HG03039 (cell line): Measurements from ENCODE around the gene RTL9.
"Not testable (repeated sequence)": the region's sequence is repeated elsewhere in the genome, so short reads cannot be mapped to it uniquely, and the experiment has no call there.

Experiments used
- ATAC-seq: cut with Tn5 transposase; IDR thresholded peaks from one replicate; pipeline ENCODE4 v1.9.1; 2021; ENCODE audit warnings: mild to moderate bottlenecking, moderate library complexity; ENCODE audit not compliant: unreplicated experiment

RTL9 gene

DNA sequence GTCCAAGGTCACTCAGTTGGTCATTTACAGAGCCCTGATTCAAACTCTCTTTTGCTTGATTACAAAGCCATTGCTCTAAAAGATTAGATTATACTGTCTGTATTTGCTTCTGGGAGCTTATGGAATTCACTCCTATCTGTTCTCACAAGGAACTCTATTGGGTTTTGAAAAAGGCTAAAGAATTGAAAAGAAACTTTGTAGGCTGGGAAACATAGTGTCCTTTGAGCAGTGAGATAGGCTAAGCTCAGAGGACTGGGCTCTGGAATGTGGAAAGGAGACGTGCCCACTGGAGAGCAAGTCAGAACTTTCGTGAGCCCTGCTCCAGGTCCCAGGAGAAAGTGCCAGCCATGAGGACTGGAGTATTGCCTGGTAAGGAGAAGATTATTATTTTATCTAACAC, at the start of gene RTL9:
Gene RTL9, plus strand, starts transcription at position 301 of the 400 bp plus-strand sequence. CDS start 91,770 bp downstream, outside the sequence.
- ATAC-seq, result no peak

DNA sequence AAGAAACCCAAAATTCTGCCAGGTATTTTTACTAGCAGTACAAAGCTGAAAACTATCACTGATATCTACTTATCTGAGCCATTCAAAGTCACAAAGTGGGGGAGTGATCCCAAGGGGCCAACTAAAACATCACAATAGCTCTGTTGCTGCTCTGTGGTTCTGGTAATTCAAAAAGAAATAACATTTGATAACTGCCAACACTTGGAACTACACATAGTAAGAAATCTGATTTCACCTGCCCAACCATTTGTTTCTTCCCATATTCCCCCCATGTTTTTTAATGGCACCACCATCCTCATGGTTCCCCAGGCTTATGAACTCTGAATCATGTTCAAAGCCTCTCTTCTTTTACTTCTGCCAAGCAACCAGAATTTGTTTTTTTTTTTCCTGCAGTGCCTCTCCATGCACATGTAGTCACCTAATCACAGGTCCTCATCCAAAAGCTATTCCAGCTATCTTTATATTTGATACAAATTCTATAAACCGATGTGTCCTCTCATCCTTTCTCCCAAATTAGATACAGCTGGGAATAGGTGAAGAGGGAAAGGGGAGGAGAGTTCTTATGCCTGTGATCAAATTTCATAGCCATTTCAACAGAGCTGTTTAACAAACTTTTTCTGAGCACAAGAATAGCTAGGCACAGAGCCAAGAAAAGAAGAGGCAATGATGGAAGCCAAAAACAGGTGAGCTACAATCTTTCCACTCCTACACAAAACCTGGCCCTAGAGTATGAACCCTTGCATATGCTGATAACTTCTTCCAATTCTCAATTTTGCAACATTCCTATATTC, 48.5 kb upstream of the RTL9 start:
- ATAC-seq, result no peak

DNA sequence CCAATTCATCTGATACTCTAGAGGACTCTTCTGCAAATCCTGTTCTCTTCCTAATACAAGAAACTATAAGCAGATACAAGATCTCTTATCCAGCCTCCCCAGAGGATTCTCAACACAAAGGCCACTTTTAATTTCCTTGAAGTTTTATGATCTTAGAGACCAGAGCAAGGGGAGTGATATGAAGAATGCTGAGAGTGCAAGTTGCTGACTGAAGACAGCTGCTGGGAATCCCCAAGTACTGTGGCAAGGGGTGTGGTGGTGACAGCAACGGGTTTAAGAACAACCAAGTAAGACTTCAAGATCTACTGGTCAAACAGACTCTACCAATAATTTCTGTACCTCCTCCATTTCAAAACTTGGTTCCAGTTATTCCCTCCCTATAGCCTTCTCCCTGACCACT, 47.8 kb upstream of the RTL9 start:
- peak; percentile 81 for ATAC-seq

DNA sequence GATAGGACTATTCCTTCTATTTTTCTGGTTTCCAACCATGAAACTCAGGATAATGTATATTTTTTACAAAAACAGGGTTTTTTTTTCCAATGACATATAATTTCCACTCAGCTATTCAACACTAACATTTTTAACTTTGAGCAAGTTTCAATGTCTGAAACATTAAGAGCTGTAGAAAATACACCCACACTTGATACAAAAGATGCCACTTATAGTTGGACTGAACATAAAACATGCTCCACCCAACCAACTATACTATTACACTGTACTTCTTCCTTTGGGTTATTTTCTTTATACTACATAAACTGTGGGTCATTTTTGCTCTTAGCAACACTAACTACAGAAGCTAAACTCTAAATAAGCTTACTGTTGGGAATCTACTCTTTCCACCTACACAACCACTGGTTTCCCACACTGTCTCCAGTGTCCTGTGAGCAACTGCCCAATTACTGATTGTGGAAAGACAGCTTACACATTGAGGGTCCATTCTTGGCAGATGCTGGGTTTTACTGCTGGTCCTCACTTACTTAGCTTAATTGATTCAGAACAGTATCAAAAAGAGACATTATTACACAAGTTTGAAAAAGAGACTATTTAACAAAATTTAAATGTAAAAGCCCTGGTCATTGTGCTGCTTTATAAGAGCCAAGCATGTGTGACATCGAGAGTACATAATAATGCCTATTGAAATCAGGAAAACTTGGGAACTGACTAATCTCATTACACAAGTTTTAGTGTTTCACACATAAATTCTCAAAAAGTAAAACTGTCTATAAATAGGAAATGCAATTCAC, 47.0 kb upstream of the RTL9 start:
- ATAC-seq, result no peak

DNA sequence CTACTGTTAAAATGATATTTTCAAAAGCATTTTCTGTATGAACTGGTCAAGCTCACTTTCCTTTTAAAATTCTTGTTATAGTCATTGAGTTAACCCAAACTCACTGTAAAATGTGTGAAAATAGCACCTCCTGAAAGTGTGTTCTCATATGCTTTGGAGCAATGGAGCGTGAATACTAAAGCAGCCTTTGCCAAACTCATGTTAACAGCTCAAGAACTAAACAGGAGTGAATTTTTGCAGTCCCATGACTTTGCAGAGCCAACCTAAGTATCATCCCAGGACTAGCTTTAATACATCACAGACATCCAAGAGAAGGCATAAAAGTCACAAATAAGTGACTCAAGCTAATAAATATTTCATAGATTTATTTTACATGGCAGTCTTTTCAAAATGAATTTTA, 43.1 kb upstream of the RTL9 start:
- ATAC-seq, result no peak

DNA sequence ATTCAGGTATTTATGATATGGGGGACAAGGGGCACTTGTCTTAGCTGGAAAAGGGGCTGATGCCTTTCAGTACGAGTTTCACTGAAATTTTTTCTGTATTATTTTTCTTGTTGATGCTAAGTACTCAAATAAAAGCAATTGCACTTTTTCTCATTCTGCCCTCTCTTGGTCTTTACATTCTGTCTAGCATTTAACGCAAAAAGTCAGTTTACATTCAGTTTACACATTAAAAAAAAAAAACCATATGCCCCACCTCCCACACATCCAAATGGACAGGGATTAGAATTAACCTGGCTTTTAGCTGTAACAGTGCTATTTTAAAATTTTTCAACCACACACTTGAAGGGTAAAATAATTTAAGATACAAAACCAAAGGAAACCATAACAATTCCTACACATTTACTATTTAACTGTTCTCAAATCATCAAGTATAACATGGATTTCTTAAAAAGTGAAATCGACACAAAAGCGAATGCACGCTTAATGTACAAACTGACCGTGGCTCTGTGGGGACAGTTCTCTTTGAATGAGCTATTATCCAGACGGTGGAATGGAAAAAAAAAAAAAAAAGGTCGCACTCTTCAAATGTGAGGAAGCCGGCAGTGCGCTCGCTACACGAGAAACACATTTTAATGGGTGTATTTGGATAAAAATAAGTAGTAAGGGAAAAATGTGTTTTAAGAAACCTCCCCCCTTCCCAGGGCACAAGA, 42.1 kb upstream of the RTL9 start:
- no peak for ATAC-seq

DNA sequence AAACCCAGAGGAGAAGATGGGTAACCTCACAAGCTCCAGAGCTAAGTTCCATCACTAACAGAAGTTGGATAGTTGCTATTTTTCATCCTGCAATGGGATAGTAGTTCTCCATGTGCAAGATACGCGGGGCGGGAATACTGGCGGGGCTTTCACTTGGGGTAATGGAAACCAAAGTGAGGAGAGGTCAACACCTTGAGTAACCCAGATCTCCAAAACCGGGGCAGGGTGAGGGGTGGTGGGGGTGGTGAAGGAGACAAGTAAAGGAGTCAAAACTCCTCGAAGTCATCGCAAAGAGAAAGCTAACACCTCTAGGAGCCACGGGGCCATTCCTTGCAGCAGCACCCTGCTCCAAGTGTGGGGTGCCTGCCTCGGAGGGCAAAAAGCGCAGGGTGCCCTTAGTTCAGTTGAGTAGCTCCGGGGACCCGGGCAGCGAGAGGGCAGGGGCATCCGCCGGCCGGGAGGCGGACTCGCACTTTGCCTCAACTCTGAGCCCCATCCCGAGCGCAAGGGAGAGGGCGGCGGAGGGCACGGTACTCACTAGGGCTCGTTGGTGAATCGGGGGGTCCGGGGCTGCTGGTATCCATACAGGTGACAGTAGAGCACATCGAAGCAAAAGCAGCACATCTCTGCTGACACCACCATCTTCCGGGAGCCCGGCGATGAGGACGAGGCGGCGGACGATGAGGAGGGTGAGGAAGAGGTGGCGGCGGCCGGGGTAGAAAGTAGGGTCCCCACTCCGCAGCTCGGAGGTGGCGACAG, 41.4 kb upstream of the RTL9 start:
- ATAC-seq, result peak; percentile 15

DNA sequence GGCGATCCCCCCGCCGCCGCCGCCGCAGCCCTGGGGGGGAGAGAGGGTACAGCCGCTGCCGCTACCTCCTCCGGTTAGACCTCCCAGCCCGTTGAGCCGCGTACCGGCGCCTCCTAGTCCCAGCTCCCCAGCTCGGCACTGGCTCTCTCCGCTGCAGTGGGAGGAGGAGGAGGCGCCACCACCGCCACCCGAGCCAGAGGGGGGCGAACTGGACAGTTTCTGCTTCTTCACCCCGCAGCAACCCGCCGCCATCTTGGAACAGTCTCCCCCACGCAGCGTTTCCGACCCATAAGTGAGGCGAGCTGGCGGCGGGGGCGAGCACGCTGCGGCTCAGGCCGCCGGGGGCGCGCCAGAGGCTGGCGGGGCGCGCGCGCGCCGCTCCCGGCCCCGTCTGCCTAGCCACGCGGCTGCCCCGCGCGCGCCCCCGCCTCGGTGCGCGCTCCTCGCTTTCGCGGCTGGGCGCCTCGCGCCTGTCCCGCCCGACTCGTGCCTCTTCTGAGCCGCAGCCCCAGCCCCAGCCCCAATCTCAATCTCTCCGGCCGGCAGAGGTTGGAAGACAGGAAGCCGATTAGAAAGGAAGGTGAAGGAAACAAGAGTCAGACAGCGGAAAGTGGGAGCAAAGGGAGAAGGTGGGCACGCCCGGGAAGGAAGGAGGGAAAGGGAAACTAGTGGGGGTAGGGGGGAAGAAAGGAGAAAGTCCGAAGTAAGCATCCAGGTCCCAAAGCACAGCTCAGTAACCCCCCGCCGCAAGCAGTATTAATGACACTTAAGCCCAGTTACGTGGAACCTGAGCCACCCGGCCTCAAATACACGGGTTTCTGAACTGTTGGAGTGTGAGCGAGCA, 40.6 kb upstream of the RTL9 start, which contains the start of gene AMMECR1:
Gene AMMECR1, minus strand, starts transcription at position 266 of the 844 bp plus-strand sequence. Its CDS starts 14 bp downstream, at position 252.
- ATAC-seq, result peak; percentile 71

DNA sequence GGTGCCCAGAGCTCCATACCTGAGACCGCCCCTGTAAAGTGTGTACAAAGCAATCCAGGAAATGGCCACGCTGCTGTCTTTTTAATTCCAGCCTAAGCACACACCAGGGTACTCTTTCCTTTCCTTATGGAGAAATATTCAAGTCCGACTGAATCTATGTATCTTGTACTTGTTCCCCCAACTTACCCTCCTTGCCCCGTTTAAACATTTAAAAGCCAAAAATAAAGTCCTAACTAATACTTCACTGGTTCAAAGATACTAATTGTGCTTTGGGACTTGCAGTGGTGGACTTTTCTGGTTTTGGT, 40.0 kb upstream of the RTL9 start:
- peak; percentile 6 for ATAC-seq

DNA sequence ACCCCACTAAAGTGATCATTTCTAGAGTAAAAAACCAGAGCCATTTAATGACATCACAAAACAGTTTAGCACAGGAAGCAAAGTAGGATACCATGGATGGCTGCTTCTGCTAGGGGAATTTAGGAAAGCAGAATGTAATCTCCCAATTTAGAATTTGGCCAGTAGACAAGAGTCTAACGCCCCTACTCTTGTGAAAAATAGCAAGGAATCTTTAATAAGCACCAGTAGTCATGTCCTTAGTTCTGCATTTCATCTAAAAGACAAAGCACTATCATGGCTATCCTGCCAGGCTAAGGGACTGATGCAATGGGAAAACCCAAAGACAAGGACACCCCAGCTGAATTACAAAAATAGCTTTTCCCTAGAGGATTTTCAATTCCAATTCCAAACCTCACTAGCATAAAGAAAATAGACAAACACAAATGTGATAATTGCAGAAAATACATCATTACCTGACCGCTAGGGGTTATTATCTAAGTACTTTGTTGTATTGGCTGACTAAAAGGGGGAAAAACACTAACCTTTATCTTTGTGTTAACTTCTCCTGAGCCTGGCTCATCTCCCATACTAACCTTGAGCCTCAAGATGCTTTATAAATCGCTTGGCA, 38.2 kb upstream of the RTL9 start:
- no peak for ATAC-seq

DNA sequence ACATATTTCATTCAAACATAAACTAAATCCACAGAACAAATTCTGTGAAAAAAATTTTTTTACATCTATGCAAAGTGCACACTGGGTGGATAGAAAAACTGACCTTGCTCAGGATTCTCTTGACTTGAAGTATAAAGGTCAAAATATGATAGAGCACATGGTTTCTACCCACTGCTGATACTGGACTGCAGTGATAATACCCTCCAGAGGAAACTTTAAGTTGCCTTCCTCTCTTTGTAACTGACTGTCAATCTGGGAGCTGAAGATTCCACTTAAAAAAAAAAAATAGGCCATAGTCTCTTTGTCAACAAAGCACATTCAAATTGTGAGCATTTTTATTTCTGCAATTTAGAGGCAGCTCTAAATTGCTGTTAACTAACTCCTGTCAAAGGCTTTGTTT, 37.6 kb upstream of the RTL9 start:
- no peak for ATAC-seq

DNA sequence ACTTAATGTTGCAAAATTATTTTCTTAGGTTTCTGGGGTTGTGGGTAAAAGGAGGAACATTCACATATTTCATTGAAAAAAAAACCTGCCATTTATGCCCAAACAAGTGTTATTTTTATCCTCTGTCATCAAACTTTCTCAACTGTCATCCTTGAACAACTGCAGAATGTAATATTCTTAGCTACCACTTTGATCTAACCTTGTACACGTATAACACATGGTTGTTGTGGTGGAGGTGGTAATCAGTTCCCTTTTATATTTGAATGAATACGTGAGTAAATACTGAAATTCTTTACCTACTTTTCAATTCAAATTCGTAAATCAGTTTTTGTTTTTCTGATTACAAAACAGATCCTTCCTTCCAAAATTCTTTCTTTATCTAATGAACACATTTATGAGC, 37.0 kb upstream of the RTL9 start:
- no peak for ATAC-seq

DNA sequence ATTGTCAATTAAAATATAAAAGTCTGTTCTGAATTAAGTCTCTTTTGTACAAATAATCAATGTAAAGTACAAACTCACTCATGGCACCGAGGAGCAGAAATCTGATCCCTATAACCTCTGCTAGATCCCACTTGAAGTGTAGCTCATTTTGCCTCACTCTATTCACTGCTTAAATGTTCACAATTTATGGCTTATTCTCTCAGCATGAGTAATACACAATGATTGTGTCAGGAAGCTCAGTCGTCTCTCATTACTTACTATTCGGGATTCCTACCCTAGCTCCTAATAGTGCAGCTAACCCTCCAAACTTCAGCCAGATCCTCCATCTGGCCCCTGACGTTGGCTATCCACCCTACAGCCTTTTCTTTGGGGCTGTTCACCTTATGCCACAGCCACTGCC, 36.0 kb upstream of the RTL9 start:
- no peak for ATAC-seq

DNA sequence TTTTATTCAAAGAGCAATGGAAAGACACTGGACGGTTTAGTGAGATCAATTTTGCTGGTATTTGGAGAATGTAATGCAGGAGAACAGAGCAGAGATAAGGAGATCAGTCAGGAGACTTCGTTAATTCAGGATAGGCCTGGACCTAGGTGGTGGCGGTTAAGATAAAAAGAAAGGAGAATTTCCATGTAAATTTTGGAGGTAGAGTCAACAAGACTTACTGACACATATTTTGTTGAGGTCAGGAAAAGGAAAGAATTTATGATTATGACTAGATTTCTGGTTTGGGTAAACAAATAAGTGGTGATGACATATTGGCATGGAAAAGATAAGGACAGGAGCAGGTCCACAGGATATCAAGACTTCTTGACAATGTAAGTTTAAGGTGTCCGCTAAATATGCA, 31.9 kb upstream of the RTL9 start:
- ATAC-seq, result no peak

DNA sequence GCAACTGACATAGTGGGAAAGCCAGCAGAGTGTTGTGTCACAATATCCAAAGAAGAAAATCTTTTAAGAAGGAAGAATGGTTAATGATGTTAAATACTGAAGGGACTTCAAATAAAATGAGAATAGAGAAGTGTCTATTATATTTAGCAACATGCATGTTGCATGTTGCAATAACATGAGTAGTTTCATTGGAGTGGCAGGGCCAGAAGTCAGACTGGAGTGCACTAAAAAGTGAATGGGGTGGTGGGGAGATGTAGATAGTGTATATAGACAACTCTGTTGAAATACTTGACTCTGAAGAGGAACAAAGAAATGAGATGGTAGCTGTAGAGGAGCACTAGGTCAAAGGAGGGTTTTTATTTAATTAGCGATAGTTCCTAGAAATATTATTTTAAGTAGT, 31.3 kb upstream of the RTL9 start:
- no peak for ATAC-seq

DNA sequence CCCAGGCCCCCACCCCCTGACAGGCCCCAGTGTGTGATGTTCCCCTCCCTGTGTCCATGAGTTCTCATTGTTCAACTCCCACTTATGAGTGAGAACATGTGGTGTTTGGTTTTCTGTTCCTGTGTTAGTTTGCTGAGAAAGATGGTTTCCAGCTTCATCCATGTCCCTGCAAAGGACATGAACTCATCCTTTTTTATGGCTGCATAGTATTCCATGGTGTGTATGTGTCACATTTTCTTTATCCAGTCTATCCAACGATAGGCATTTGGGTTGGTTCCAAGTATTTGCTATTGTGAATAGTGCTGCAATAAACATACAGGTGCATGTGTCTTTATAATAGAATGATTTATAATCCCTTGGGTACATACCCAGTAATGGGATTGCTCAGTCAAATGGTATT, 30.0 kb upstream of the RTL9 start:
- ATAC-seq, result not testable (repeated sequence)

DNA sequence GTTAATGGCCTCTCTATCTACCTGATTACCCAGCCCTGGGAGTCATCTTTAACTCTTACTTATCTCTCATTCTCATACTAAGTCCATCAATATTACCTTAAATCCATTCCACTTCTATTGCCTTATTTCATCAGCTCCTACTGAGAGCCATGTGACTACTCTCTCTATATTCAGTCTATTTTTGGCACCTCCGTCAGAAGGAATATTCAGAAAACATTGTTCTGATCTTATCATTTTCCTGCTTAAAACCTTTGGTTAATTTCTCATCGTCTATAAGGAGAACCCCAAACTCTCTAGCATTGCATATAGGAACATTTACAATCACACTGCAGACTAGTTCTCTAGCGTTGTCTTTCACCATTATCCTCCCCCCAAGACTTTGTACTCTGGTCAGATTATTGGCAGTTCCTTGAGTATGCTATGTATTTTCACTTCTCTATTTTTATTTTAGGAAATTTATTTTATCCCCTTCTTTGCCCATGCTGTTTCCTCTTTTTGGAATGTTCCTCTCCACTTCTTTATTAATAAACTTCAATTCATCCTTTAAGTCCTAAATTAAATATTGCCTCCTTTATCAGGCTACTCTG, 27.1 kb upstream of the RTL9 start:
- no peak for ATAC-seq

DNA sequence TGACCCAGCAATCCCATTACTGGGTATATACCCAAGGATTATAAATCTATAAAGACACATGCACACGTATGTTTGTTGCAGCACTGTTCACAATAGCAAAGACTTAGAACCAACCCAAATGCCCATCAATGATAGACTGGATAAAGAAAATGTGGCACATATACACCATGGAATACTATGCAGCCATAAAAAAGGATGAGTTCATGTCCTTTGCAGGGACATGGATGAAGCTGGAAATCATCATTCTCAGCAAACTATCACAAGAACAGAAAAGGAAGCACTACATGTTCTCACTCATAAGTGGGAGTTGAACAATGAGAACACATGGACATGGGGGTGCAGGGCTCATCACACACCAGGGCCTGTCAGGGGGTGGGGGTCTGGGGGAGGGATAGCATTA, 25.2 kb upstream of the RTL9 start:
- not testable (repeated sequence) for ATAC-seq

DNA sequence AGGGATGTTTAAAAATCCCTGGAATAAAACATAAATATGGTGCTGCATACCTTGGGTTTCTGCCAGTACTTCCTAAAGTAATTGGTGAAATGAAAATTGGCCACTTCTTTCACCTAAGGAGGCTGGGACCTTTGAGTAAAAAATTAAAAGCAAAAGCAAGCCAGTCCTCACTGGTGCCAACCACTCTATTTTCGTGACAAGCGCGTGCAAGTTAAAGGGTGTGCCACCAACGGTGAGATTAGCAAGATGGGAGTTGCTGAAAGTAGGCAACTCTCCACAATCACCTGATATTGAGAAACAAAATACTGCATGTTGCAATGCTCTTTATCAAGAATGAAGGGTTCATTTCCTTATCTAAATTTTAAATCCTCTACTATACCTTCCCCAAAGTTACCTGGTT, 19.7 kb upstream of the RTL9 start:
- no peak for ATAC-seq
